RWPE2 (cell line): ENCODE measurements around the gene UNC5CL.

Experiments
- ATAC-seq: fragments of 200-7000 bp; cut with Tn5 transposase; 3 replicates; pipeline ENCODE4 v1.9.1; 2021; ENCODE audit warnings: low read depth
- DNase-seq: peaks from one replicate; pipeline ENCODE4 v3.0.0-alpha.2; 2020; ENCODE audit warnings: low spot score
- H3K27ac ChIP-seq: fragments of 450-650 bp; 2 replicates; pipeline ENCODE4 v1.5.1; 2017; ENCODE audit warnings: mild to moderate bottlenecking; ENCODE audit not compliant: poor library complexity, severe bottlenecking
- H3K27me3 ChIP-seq: fragments of 250-450 bp; sonication (Bioruptor Pico); 2 replicates; pipeline ENCODE4 v1.5.1; 2021; ENCODE audit warnings: mild to moderate bottlenecking, moderate library complexity; ENCODE audit not compliant: insufficient read depth, poor library complexity, severe bottlenecking
- H3K36me3 ChIP-seq: fragments of 250-450 bp; sonication (Bioruptor Pico); 2 replicates; pipeline ENCODE4 v1.5.1; 2020; ENCODE audit warnings: low read depth, mild to moderate bottlenecking, moderate library complexity
- H3K4me1 ChIP-seq: fragments of 250-450 bp; sonication (Bioruptor Pico); 2 replicates; pipeline ENCODE4 v1.5.1; 2021; ENCODE audit warnings: mild to moderate bottlenecking, moderate library complexity; ENCODE audit not compliant: insufficient read depth, poor library complexity, severe bottlenecking
- H3K4me3 ChIP-seq: fragments of 250-450 bp; sonication (Bioruptor Pico); 2 replicates; pipeline ENCODE4 v1.5.1; 2021; ENCODE audit warnings: mild to moderate bottlenecking, moderate library complexity; ENCODE audit not compliant: severe bottlenecking
- H3K9me3 ChIP-seq: fragments of 250-450 bp; sonication (Bioruptor Pico); 2 replicates; pipeline ENCODE4 v1.5.1; 2021; ENCODE audit warnings: mild to moderate bottlenecking, moderate library complexity; ENCODE audit not compliant: severe bottlenecking
- CTCF ChIP-seq: fragments of 450-650 bp; IDR thresholded peaks from one replicate; pipeline ENCODE4 v1.5.1; 2017; ENCODE audit warnings: mild to moderate bottlenecking, moderate library complexity; ENCODE audit not compliant: poor library complexity, severe bottlenecking

Gene UNC5CL

GRCh38 chr6:41027799-41028560, 11.0 kb downstream of the UNC5CL start:
- ATAC-seq (peak; percentile 86), DNase-seq (no peak)
- H3K27ac ChIP-seq, result no peak overlapping the region

GRCh38 chr6:41027241-41027640, 11.8 kb downstream of the UNC5CL start:
- no peaks in the 10 kb centered on the region for H3K36me3 ChIP-seq
- no peak overlapping the region for H3K4me3 ChIP-seq
- no peak for TF ChIP-seq CTCF
- DNase-seq, result no peak
- peaks cover 23% of the 10 kb centered on the region for H3K4me1 ChIP-seq
- no peaks in the 10 kb centered on the region for H3K9me3 ChIP-seq
- no peak for ATAC-seq
- H3K27me3 ChIP-seq, result no peaks in the 10 kb centered on the region
- H3K27ac ChIP-seq, result no peak overlapping the region

More at GRCh38 chr6:41027799-41028560, 11.0 kb downstream of the UNC5CL start:
- Histone ChIP-seq H3K27me3 (no peaks in the 10 kb centered on the region), H3K4me3 (peak overlapping the region; percentile 17), H3K4me1 (peaks cover 15% of the 10 kb centered on the region), H3K9me3 (no peaks in the 10 kb centered on the region), H3K36me3 (no peaks in the 10 kb centered on the region)
- peak; percentile 96 for TF ChIP-seq CTCF

GRCh38 chr6:41025966-41026530, 13.0 kb downstream of the UNC5CL start:
- Histone ChIP-seq H3K4me1 (peaks cover 31% of the 10 kb centered on the region), H3K4me3 (no peak overlapping the region), H3K27me3 (no peaks in the 10 kb centered on the region), H3K27ac (no peak overlapping the region), H3K36me3 (no peaks in the 10 kb centered on the region), H3K9me3 (no peaks in the 10 kb centered on the region)
- TF ChIP-seq CTCF, result no peak
- DNase-seq (no peak), ATAC-seq (no peak)

- DNase-seq (no peak), ATAC-seq (no peak)
- Histone ChIP-seq H3K9me3 (no peaks in the 10 kb centered on the region), H3K27ac (peak overlapping the region; percentile 61), H3K27me3 (no peaks in the 10 kb centered on the region), H3K4me1 (peaks cover 25% of the 10 kb centered on the region), H3K36me3 (no peaks in the 10 kb centered on the region), H3K4me3 (no peak overlapping the region)
- no peak for TF ChIP-seq CTCF
These were observed 15.9 kb downstream of the UNC5CL start for GRCh38 chr6:41023114-41023513.

- no peak for TF ChIP-seq CTCF
- Histone ChIP-seq H3K27ac (peak overlapping the region; percentile 61), H3K4me3 (no peak overlapping the region), H3K4me1 (peaks cover 25% of the 10 kb centered on the region), H3K9me3 (no peaks in the 10 kb centered on the region), H3K36me3 (no peaks in the 10 kb centered on the region), H3K27me3 (no peaks in the 10 kb centered on the region)
- no peak for DNase-seq
- ATAC-seq, result peak; percentile 47
These were observed 16.7 kb downstream of the UNC5CL start for GRCh38 chr6:41022294-41022693.
